Neural cell (in vitro differentiated cells): ENCODE data around the gene MAML2. TPM values are rescaled to one million over a fixed set of nuclear protein-coding genes. Genes with fewer than 3 reads are reported as not detected.

Source experiments
- H2AFZ ChIP-seq: fragments of 200-600, 300-800 bp; sonication (generic), shearing (Covaris generic); 2 replicates; pipeline ENCODE4 v1.6.0; 2014; ENCODE audit warnings: low read depth, mild to moderate bottlenecking, antibody characterized with exemption, low read length, moderate library complexity
- H3F3A ChIP-seq: fragments of 200-600 bp; shearing (Covaris generic); 2 replicates; pipeline ENCODE4 v1.6.1; 2016; ENCODE audit warnings: mild to moderate bottlenecking, moderate library complexity, mixed read lengths, antibody characterized with exemption, low read length; ENCODE audit not compliant: insufficient read depth, poor library complexity, severe bottlenecking
- H3K27ac ChIP-seq: fragments of 200-600, 300-800 bp; sonication (generic), shearing (Covaris generic); 2 replicates; pipeline ENCODE4 v1.5.1; 2014; ENCODE audit warnings: mild to moderate bottlenecking, low read length, moderate library complexity
- H3K27me3 ChIP-seq: fragments of 300-800, 200-600 bp; sonication (generic), shearing (Covaris generic); 2 replicates; pipeline ENCODE4 v1.6.0; 2014; ENCODE audit warnings: mild to moderate bottlenecking, low read depth, low read length, moderate library complexity; ENCODE audit not compliant: insufficient read depth
- H3K36me3 ChIP-seq: fragments of 300-800, 200-600 bp; sonication (generic), shearing (Covaris generic); 2 replicates; pipeline ENCODE4 v1.5.1; 2014; ENCODE audit warnings: mild to moderate bottlenecking, antibody characterized with exemption, low read length, moderate library complexity; ENCODE audit not compliant: insufficient read depth
- H3K4me2 ChIP-seq: fragments of 300-800, 200-600 bp; sonication (generic), shearing (Covaris generic); 2 replicates; pipeline ENCODE4 v1.6.0; 2014; ENCODE audit warnings: mild to moderate bottlenecking, low read length
- H3K4me3 ChIP-seq: fragments of 300-800, 200-600 bp; sonication (generic), shearing (Covaris generic); 2 replicates; pipeline ENCODE4 v1.5.1; 2014; ENCODE audit warnings: mild to moderate bottlenecking, low read length, moderate library complexity
- H3K79me2 ChIP-seq: fragments of 200-600 bp; shearing (Covaris generic); replicated peaks from 2 replicates; pipeline ENCODE4 v1.6.0; 2014; ENCODE audit warnings: mild to moderate bottlenecking, low read length, moderate library complexity; ENCODE audit not compliant: insufficient read depth
- H3K9ac ChIP-seq: fragments of 300-800, 200-600 bp; sonication (generic), shearing (Covaris generic); 2 replicates; pipeline ENCODE4 v1.6.1; 2016; ENCODE audit warnings: mild to moderate bottlenecking, low read length, mixed read lengths
- H3K9me2 ChIP-seq: fragments of 200-600 bp; shearing (Covaris generic); 2 replicates; pipeline ENCODE4 v1.6.1; 2016; ENCODE audit warnings: mild to moderate bottlenecking, low read length, mixed read lengths; ENCODE audit not compliant: insufficient read depth
- H3K9me3 ChIP-seq: fragments of 200-600, 300-800 bp; sonication (generic), shearing (Covaris generic); 2 replicates; pipeline ENCODE4 v1.6.1; 2016; ENCODE audit warnings: mild to moderate bottlenecking, mixed run types, low read length, moderate library complexity, mixed read lengths
- H4K20me1 ChIP-seq: fragments of 200-600 bp; shearing (Covaris generic); 2 replicates; pipeline ENCODE4 v1.6.1; 2016; ENCODE audit warnings: mild to moderate bottlenecking, mixed run types; ENCODE audit not compliant: insufficient read depth
- EP300 ChIP-seq: fragments of 450-650 bp; conservative IDR thresholded peaks from 2 replicates; pipeline ENCODE4 v1.6.1; 2014; ENCODE audit warnings: antibody characterized with exemption, mild to moderate bottlenecking, moderate library complexity; ENCODE audit not compliant: poor library complexity, severe bottlenecking
- EZH2 ChIP-seq: fragments of 200-600, 300-800 bp; shearing (Covaris generic), sonication (generic); IDR thresholded peaks from 2 replicates; pipeline ENCODE4 v1.6.1; 2014; ENCODE audit warnings: antibody characterized with exemption, low read length, borderline replicate concordance, mild to moderate bottlenecking; ENCODE audit not compliant: insufficient read depth, poor library complexity, severe bottlenecking
- MXI1 ChIP-seq: fragments of 450-650 bp; conservative IDR thresholded peaks from 2 replicates; pipeline ENCODE4 v1.6.1; 2014; ENCODE audit warnings: antibody characterized with exemption, mild to moderate bottlenecking; ENCODE audit not compliant: poor library complexity, severe bottlenecking
- POLR2AphosphoS5 ChIP-seq: IDR thresholded peaks from 2 replicates; pipeline ENCODE4 v1.6.1; 2012
- RAD21 ChIP-seq: fragments of 450-650 bp; conservative IDR thresholded peaks from 2 replicates; pipeline ENCODE4 v1.6.1; 2014; ENCODE audit warnings: antibody characterized with exemption, mild to moderate bottlenecking, moderate library complexity
- SMC3 ChIP-seq: fragments of 450-650 bp; conservative IDR thresholded peaks from 2 replicates; pipeline ENCODE4 v1.6.1; 2014; ENCODE audit warnings: antibody characterized with exemption, mild to moderate bottlenecking, moderate library complexity; ENCODE audit not compliant: poor library complexity
- TAF1 ChIP-seq: IDR thresholded peaks from 2 replicates; pipeline ENCODE4 v1.6.1; 2012; ENCODE audit warnings: low read depth
- polyA plus RNA-seq: library from polyadenylated mRNA; depleted of rRNA; stranded (reverse); fragments of >200 nt; gene quantifications from 2 replicates; pipeline ENCODE4 v1.2.3, GENCODE V29; 2014
- TF ChIP-seq, protein P1 (sequence below): fragments of 450-650 bp; IDR thresholded peaks from 2 replicates; pipeline ENCODE4 v1.5.1; 2014; ENCODE audit warnings: antibody characterized with exemption, mild to moderate bottlenecking, moderate library complexity; ENCODE audit not compliant: poor library complexity, severe bottlenecking
- TF ChIP-seq, protein P2 (sequence below): IDR thresholded peaks from 2 replicates; pipeline ENCODE4 v1.6.1; 2012; ENCODE audit warnings: borderline replicate concordance

The MAML2 gene
- polyA plus RNA-seq, 1 donor from 2014 or later = 3.6 TPM

DNA sequence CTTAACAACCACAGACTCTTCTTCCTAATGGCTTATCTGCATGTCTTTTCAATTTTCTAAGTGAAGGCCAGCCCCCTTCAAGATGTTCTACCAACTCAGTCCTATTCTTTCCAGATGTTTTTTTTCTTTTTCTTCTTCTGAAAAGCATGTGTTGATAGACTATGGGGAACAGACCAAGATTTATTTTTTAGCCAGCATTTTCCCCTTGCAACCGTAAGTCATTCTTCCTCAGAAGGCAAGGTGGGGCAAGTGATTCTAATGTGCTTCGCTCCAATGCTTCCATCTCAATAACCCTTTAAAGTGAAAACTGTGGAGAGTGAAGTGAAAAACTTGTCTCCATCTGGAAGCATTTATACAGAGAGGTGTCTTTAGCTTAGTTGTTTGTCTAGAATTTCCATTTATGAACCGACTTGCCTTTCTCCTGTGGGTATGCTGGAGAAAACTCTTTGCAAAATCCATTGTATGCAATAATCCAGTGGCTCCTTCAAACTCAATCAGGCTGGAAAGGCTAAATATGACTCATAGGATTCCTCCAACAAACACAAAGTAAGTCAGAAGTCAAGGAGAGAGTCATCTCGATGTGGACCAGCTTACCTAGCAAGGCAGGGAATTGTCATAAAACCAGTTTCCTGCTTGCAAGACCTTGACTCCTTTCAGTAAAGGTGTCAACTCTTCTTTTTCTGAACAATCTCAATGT lies 83.7 kb downstream of the MAML2 start:
- no peaks in the 10 kb centered on the region for H4K20me1 ChIP-seq
- H3K36me3 ChIP-seq = no peaks in the 10 kb centered on the region
- no peaks in the 10 kb centered on the region for H3K79me2 ChIP-seq
- no peak overlapping the region for H3K4me2 ChIP-seq
- no peaks in the 10 kb centered on the region for H3K9me2 ChIP-seq
- no peak for TF ChIP-seq POLR2AphosphoS5
- no peak for TF ChIP-seq EP300
- no peak for TF ChIP-seq RAD21
- no peak for TF ChIP-seq MXI1
- TF ChIP-seq EZH2 = no peak
- TF ChIP-seq TAF1 = no peak
- TF ChIP-seq, protein P1, sequence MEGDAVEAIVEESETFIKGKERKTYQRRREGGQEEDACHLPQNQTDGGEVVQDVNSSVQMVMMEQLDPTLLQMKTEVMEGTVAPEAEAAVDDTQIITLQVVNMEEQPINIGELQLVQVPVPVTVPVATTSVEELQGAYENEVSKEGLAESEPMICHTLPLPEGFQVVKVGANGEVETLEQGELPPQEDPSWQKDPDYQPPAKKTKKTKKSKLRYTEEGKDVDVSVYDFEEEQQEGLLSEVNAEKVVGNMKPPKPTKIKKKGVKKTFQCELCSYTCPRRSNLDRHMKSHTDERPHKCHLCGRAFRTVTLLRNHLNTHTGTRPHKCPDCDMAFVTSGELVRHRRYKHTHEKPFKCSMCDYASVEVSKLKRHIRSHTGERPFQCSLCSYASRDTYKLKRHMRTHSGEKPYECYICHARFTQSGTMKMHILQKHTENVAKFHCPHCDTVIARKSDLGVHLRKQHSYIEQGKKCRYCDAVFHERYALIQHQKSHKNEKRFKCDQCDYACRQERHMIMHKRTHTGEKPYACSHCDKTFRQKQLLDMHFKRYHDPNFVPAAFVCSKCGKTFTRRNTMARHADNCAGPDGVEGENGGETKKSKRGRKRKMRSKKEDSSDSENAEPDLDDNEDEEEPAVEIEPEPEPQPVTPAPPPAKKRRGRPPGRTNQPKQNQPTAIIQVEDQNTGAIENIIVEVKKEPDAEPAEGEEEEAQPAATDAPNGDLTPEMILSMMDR = no peak
- TF ChIP-seq SMC3 = no peak
- H3K4me3 ChIP-seq = no peak overlapping the region
- H3K9me3 ChIP-seq = no peaks in the 10 kb centered on the region
- H3K27me3 ChIP-seq = no peaks in the 10 kb centered on the region
- no peak overlapping the region for H2AFZ ChIP-seq
- H3K27ac ChIP-seq = no peak overlapping the region
- no peaks in the 10 kb centered on the region for H3F3A ChIP-seq
- no peak overlapping the region for H3K9ac ChIP-seq

DNA sequence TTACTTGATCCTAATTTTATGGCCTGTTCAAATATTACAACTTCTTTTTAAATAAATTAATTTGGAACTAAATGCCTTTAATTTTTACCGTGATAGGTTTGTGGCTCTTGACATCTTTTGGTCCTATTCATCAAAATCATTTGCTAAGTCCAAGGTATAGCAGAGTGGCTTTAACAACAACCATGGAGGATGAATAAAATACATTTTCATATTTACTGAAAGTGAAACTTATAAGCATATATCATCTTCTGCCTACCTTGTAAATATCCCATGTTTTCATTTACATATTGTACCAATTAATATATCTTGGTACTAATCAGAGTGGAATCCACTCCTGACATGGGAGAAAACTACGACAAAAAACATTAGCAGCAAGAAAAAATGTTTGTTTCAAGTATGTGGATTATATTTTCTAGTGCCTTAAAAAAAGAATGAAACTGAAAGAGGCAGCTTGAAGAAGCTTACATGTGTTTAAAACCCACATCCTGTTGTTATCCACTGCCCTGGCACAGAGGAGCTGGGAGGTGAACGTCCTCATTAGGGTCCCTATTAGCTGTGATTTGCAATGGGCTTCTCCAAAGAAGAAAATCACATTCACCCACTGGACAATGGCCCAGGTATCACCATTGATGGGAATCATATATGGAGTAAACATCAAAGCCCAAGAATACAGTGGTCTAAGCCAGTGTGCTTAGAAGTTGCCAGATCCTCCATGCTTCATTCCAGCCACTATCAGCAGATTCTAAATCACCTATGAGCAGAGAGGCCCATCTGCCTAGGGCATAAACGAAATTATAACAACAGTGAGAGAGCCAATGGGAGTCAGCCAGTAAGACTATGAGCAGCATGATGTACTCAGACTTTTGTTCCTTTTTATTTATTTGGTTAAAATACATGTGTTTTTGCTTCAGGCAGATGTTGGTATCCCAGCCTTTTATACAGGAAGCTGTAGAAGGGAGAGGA lies 84.7 kb downstream of the MAML2 start:
- H4K20me1 ChIP-seq = no peaks in the 10 kb centered on the region
- no peak overlapping the region for H3K4me2 ChIP-seq
- H3K4me3 ChIP-seq = no peak overlapping the region
- H3K27me3 ChIP-seq = no peaks in the 10 kb centered on the region
- no peak overlapping the region for H3K27ac ChIP-seq
- no peaks in the 10 kb centered on the region for H3K36me3 ChIP-seq
- no peaks in the 10 kb centered on the region for H3K79me2 ChIP-seq
- H3K9me3 ChIP-seq = no peaks in the 10 kb centered on the region
- TF ChIP-seq POLR2AphosphoS5 = no peak
- no peak for TF ChIP-seq TAF1
- TF ChIP-seq, protein P1 = no peak
- no peak for TF ChIP-seq MXI1
- no peak for TF ChIP-seq EP300
- TF ChIP-seq EZH2 = no peak
- TF ChIP-seq RAD21 = no peak
- TF ChIP-seq, protein P2, sequence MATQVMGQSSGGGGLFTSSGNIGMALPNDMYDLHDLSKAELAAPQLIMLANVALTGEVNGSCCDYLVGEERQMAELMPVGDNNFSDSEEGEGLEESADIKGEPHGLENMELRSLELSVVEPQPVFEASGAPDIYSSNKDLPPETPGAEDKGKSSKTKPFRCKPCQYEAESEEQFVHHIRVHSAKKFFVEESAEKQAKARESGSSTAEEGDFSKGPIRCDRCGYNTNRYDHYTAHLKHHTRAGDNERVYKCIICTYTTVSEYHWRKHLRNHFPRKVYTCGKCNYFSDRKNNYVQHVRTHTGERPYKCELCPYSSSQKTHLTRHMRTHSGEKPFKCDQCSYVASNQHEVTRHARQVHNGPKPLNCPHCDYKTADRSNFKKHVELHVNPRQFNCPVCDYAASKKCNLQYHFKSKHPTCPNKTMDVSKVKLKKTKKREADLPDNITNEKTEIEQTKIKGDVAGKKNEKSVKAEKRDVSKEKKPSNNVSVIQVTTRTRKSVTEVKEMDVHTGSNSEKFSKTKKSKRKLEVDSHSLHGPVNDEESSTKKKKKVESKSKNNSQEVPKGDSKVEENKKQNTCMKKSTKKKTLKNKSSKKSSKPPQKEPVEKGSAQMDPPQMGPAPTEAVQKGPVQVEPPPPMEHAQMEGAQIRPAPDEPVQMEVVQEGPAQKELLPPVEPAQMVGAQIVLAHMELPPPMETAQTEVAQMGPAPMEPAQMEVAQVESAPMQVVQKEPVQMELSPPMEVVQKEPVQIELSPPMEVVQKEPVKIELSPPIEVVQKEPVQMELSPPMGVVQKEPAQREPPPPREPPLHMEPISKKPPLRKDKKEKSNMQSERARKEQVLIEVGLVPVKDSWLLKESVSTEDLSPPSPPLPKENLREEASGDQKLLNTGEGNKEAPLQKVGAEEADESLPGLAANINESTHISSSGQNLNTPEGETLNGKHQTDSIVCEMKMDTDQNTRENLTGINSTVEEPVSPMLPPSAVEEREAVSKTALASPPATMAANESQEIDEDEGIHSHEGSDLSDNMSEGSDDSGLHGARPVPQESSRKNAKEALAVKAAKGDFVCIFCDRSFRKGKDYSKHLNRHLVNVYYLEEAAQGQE = no peak
- no peak for TF ChIP-seq SMC3
- no peaks in the 10 kb centered on the region for H3F3A ChIP-seq
- no peak overlapping the region for H2AFZ ChIP-seq
- H3K9ac ChIP-seq = no peak overlapping the region
- H3K9me2 ChIP-seq = no peaks in the 10 kb centered on the region
